Neural crest cell (in vitro differentiated cells): ENCODE results near the gene CSTF2. TPM values are rescaled to one million over a fixed set of nuclear protein-coding genes. Genes with fewer than 3 reads are reported as not detected.

Experiments used
- DNase-seq: peaks from one replicate; pipeline ENCODE4 v3.0.0; 2021; ENCODE audit warnings: low read depth, mixed read lengths, low spot score
- H3K27ac Mint-ChIP-seq: one replicate; pipeline ENCODE4 v1.8.0; 2021; ENCODE audit warnings: mild to moderate bottlenecking, mixed read lengths; ENCODE audit not compliant: unreplicated experiment
- H3K27me3 Mint-ChIP-seq: 2 replicates; pipeline ENCODE4 v1.8.0; 2021; ENCODE audit warnings: low read depth, mild to moderate bottlenecking, mixed read lengths
- H3K36me3 Mint-ChIP-seq: 2 replicates; pipeline ENCODE4 v1.8.0; 2021; ENCODE audit warnings: low read depth, mild to moderate bottlenecking, mixed read lengths
- H3K4me1 Mint-ChIP-seq: 2 replicates; pipeline ENCODE4 v1.8.0; 2021; ENCODE audit warnings: mixed read lengths
- H3K4me3 Mint-ChIP-seq: one replicate; pipeline ENCODE4 v1.8.0; 2021; ENCODE audit warnings: mild to moderate bottlenecking, mixed read lengths
- H3K9me3 Mint-ChIP-seq: 2 replicates; pipeline ENCODE4 v1.8.0; 2021; ENCODE audit warnings: mixed read lengths
- total RNA-seq: library from RNA; stranded (reverse); gene quantifications from 2 replicates; pipeline ENCODE4 v1.2.1, GENCODE V29; 2021
- TF ChIP-seq, protein P1 (sequence below): fragments of 200-600 bp; sonication (generic); conservative IDR thresholded peaks from 2 replicates; pipeline ENCODE4 v1.5.0; 2021; ENCODE audit warnings: antibody characterized with exemption, mild to moderate bottlenecking

Gene CSTF2
- total RNA-seq, 1 donor from 2014 or later, result 30.1 TPM

DNA sequence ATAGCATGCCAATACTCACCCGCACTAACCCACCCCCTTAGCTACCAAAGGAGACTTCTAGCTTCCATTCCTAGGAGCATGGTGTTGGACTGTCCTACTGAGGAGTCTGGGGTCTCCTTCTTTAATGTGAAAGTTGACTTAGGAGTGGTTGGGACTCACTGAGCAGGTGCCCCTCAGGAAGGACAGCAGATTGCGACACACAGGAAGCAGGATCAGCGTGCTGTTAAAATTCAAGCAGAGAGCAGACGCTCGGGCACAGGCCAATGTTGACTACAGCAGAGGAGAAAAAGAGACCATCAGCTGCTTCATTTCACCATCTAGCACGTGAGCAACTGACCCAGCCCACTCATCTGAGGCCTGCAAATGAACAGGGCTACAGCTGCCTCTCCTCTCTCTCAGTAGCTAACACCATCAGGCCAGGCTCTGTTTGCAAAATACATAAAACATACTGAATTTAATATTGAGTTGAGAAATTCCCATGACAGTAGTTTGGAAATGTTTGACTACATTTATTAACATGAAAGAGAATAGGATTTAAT is 43.2 kb downstream of the CSTF2 start:
- DNase-seq, result no peak
- TF ChIP-seq, protein P1, sequence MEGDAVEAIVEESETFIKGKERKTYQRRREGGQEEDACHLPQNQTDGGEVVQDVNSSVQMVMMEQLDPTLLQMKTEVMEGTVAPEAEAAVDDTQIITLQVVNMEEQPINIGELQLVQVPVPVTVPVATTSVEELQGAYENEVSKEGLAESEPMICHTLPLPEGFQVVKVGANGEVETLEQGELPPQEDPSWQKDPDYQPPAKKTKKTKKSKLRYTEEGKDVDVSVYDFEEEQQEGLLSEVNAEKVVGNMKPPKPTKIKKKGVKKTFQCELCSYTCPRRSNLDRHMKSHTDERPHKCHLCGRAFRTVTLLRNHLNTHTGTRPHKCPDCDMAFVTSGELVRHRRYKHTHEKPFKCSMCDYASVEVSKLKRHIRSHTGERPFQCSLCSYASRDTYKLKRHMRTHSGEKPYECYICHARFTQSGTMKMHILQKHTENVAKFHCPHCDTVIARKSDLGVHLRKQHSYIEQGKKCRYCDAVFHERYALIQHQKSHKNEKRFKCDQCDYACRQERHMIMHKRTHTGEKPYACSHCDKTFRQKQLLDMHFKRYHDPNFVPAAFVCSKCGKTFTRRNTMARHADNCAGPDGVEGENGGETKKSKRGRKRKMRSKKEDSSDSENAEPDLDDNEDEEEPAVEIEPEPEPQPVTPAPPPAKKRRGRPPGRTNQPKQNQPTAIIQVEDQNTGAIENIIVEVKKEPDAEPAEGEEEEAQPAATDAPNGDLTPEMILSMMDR, result no peak
- Mint-ChIP-seq H3K27me3 (peaks cover 5% of the 10 kb centered on the region), H3K4me3 (no peak overlapping the region), H3K4me1 (peaks cover 7% of the 10 kb centered on the region), H3K36me3 (no peaks in the 10 kb centered on the region), H3K27ac (no peak overlapping the region), H3K9me3 (no peaks in the 10 kb centered on the region)

DNA sequence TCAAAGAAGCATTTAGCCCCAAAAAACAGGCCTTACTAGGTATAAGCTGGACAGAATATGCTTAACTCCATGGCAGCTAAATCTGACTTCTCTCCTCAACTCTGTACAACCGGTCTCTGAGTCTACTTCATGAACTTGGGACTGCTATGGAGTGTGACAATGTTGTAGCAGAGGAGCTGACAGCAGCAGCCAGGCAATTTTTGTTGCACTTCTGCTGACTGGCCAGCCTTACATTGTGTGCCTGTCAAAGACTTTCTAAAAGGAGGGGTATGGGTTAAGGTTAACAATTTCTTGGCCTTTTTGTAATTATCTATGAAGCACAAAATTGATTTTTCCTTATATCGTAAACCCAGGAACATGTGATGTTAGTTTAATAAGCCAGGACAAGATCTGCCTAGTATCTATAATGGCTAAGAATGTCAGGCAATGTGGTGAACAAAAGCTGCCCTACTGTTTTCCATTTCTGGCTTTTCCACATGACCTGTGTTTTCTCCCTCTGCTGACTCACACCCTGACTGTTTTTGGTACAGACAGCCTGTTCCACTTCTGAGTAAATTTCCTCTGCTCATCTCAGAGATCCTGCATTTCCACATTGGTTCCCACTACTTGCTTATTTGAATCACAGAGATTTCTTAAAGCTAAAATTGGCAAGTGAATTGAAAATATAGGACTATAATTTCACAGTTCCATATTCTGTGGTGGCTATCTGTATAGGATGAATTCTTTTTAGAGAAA is 44.6 kb downstream of the CSTF2 start:
- Mint-ChIP-seq H3K27me3 (peaks cover 2% of the 10 kb centered on the region), H3K36me3 (no peaks in the 10 kb centered on the region), H3K27ac (no peak overlapping the region), H3K9me3 (no peaks in the 10 kb centered on the region), H3K4me1 (peaks cover 7% of the 10 kb centered on the region), H3K4me3 (no peak overlapping the region)
- TF ChIP-seq, protein P1, result no peak
- DNase-seq, result no peak

DNA sequence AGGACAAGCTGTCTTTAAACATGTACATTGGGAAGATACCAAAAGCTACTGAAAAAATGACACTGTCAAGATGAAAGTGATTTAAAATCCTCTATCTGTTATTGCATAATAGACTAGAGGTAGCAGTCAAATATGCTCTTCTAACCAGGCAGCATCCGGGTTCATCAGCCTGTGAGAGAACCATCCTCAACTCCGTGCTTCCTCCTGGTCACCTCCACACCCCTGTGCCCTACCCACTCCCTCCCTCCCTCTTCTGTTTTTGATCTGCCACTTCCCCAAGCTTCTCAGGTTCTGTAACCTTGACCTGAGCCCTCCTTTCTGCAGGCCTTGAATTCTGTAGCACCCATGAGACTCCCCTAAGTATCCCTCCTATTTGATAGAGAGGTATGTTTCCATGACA is 48.1 kb downstream of the CSTF2 start:
- Mint-ChIP-seq H3K4me1 (peaks cover 7% of the 10 kb centered on the region), H3K9me3 (no peaks in the 10 kb centered on the region), H3K27ac (no peak overlapping the region), H3K36me3 (no peaks in the 10 kb centered on the region), H3K4me3 (no peak overlapping the region), H3K27me3 (no peaks in the 10 kb centered on the region)
- no peak for DNase-seq
- TF ChIP-seq, protein P1, result no peak

DNA sequence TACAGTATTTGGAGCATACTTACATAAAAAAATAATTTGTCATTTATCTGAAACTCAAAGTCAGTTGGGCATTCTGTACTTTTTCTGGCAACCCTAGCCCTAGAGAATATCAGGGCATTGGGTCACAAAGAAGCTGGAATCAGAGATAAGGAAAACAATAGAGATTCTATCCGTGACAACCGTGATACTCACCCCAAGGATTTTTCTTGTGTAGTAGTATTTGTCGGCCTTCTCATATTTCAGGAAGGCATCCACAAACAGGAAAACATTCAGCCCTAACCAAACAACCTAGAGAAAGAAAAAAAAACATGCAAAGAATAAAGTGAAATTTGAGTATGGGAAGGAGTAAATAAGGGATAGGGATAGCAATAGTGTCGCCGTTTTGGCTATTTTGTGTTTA is 50.3 kb downstream of the CSTF2 start:
- H3K27ac Mint-ChIP-seq, result no peak overlapping the region
- DNase-seq, result no peak
- TF ChIP-seq, protein P1, result no peak
- no peaks in the 10 kb centered on the region for H3K4me1 Mint-ChIP-seq
- no peaks in the 10 kb centered on the region for H3K9me3 Mint-ChIP-seq
- no peaks in the 10 kb centered on the region for H3K27me3 Mint-ChIP-seq
- no peaks in the 10 kb centered on the region for H3K36me3 Mint-ChIP-seq
- no peak overlapping the region for H3K4me3 Mint-ChIP-seq

DNA sequence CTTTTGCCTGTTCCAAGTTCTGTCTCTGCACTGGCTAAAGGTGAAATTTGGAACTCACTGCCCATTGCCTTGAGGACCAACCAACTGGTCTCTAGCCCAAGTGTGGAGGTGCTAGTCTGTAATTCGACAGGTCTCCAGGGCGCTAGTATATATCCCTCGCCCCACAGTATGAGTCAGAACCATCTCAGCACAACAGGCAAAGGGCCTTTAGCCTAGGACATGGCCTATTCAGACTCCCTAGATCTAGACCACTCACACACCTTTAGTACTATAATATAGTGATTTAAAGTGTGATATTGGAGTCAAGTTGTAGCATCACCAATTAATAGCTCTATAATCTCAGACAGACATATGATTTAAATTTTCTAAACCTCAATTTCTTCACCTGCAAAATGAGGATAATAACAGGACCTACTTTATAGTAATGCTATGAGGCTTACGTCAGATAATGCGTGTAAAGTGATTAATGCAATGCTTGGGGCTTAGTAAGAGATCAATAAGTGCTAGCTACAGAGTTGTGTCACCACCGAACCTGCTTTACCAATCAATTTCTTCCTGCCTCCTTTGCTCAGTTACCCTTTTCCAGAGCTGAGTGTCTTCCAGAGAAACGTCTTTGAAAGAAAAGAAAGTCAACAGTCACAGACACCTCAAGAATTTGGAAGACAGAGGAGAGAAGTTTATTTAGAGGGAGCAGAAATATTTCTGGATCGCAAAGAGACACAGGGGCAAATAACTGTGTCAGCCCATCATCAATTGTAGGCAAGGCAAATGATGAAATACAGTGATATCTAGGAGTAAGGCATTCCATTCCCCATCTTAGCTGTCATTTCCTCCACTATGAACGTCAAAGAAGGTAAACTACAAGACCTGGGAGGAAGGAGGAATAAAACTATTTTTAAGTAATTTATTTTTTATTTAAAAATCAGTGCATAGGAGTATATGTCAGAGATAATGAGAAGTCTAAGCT is 51.7 kb downstream of the CSTF2 start:
- H3K27me3 Mint-ChIP-seq, result no peaks in the 10 kb centered on the region
- no peaks in the 10 kb centered on the region for H3K9me3 Mint-ChIP-seq
- H3K36me3 Mint-ChIP-seq, result no peaks in the 10 kb centered on the region
- no peak overlapping the region for H3K27ac Mint-ChIP-seq
- TF ChIP-seq, protein P1, result no peak
- no peak for DNase-seq
- no peak overlapping the region for H3K4me3 Mint-ChIP-seq
- H3K4me1 Mint-ChIP-seq, result no peaks in the 10 kb centered on the region
